H7 (cell line): ENCODE measurements around the gene BRF1. TPM values are rescaled to one million over a fixed set of nuclear protein-coding genes. Genes with fewer than 3 reads are reported as not detected.

Source experiments
- DNase-seq: peaks from one replicate; pipeline ENCODE4 v3.0.0; 2012
- H3K27me3 ChIP-seq: 2 replicates; pipeline ENCODE4 v1.6.0; 2011; ENCODE audit warnings: mild to moderate bottlenecking, low read length; ENCODE audit not compliant: control insufficient read depth, insufficient read depth
- H3K36me3 ChIP-seq: replicated peaks from 2 replicates; pipeline ENCODE4 v1.5.1; 2011; ENCODE audit warnings: low read length; ENCODE audit not compliant: control insufficient read depth, insufficient read depth
- H3K4me3 ChIP-seq: 2 replicates; pipeline ENCODE4 v1.5.1; 2011; ENCODE audit warnings: low read depth, mild to moderate bottlenecking, control low read depth, low read length, moderate library complexity; ENCODE audit not compliant: insufficient read depth
- total RNA-seq: library from RNA; depleted of rRNA; stranded (reverse); fragments of >200 nt; shearing (Covaris generic); gene quantifications from 2 replicates; pipeline ENCODE4 v1.2.3, GENCODE V29; 2014

The BRF1 gene
- total RNA-seq, 1 experiment from 2014 or later, result 18.5 TPM

DNA sequence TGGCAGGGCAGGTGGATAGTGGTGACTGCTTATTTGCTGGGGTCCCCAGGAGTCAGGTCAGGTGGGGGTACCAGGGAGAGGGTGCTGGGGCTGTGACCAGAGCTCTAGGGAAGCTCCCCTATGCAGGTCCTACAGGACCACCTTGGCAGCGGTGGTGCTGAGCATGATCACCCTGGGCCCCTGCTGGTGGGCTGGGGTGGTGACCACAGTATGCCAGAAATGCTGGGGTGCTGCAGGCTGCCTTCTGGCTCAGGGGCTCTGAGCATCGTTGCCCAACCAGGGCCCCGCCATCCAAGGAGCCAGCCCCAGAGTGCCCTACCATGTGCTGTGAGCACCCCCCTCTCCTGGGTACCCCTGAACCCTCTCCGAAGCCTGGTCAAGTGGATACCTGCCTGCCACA lies 102.2 kb downstream of the BRF1 start:
- Histone ChIP-seq H3K36me3 (no peaks in the 10 kb centered on the region), H3K4me3 (no peak overlapping the region), H3K27me3 (peaks cover 5% of the 10 kb centered on the region)
- peak; percentile 79 for DNase-seq

- Histone ChIP-seq H3K4me3 (no peak overlapping the region), H3K27me3 (peaks cover 3% of the 10 kb centered on the region; the same call in 1 of the 2 replicates), H3K36me3 (no peaks in the 10 kb centered on the region)
- DNase-seq, result no peak
Measured at GRCh38 chr14:105197211-105197641, 103.6 kb downstream of the BRF1 start.

DNA sequence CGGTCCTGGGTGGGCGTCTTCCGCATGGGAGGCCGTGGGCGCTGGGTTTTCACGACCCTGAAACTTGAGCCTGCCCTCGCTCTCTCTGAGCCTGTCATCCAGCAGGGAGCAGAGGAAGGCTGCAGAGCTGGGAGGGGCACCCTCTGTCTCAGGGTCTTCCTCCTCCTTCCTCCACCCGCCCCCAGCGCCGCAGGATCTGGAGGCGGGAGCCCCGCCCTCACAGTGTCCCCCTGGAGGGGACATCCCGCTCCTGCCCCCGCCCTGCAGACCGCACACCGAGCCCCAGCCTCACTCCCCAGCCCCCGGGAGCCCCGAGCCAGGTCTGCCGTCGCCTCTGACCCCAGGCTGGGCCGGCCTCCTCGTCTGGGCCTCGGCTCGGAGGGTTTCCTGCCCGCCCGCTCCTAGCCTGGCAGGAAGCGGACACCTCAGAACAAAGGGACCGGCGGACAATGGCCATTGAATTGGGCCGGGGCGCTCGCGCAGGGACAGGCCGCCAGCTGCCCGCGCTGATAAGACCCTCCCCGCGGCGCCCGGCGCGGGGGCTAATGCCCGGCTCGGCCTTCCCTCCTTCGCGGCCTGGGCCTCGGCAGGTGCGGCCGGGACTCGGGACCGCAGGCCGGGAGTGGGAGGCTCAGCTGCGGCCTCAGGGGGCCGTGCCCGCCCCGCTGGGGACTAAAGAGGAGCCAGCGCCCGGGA lies 104.4 kb downstream of the BRF1 start:
- peak; percentile 92 for DNase-seq
- H3K36me3 ChIP-seq, result no peaks in the 10 kb centered on the region
- H3K4me3 ChIP-seq, result peak overlapping the region; percentile 23; the same call in 1 of the 2 replicates
- peaks cover 3% of the 10 kb centered on the region; the same call in 1 of the 2 replicates for H3K27me3 ChIP-seq

DNA sequence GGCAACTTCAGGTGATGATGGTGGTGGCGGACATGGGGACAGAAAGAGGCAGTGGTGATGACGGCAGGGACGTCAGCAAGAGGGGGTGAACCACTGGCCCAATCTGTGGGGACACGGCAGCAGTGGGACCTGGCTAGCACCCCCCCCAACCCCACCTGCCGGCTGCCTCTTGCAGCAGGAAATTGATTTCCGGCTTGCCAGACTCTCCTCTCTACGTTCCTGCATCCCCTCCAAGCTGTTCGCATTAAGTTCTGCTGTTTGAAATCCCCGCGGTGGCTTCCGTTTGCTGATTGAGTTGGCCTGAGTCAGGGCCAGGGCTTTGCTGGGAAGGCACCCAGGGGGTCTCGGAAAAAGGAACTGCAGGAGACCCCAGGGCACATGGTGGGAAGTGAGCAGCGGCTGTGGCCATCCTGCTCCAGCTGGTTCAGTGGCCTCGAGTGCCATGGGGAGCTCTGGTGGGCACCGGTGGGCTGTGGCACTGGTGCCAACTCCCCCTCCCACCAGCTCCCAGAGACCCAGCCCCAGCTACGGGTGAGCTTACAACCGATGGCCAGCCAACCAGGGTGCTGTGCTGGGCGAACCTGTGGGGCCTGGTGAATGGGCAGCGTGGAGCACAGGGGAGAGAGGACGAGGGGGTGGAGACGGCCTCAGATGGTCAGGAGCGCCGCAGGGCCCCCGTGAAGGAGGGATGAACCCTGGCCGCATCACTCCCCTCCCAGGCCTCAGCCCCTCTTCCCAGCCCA lies 105.1 kb downstream of the BRF1 start:
- peak; percentile 83 for DNase-seq
- Histone ChIP-seq H3K4me3 (0 out of 2 replicates have a peak overlapping the region, but pooled peaks have one; percentile 23), H3K36me3 (no peaks in the 10 kb centered on the region), H3K27me3 (peaks cover 3% of the 10 kb centered on the region; the same call in 1 of the 2 replicates)

GRCh38 chr14:105195051-105195450 lies 105.8 kb downstream of the BRF1 start:
- Histone ChIP-seq H3K36me3 (no peaks in the 10 kb centered on the region), H3K27me3 (peaks cover 3% of the 10 kb centered on the region; the same call in 1 of the 2 replicates), H3K4me3 (no peak overlapping the region)
- DNase-seq, result no peak

- H3K4me3 ChIP-seq, result no peak overlapping the region
- H3K36me3 ChIP-seq, result no peaks in the 10 kb centered on the region
- H3K27me3 ChIP-seq, result peaks cover 3% of the 10 kb centered on the region; the same call in 1 of the 2 replicates
- no peak for DNase-seq
Measured at GRCh38 chr14:105193916-105194782, 106.7 kb downstream of the BRF1 start.

GRCh38 chr14:105192866-105193731 lies 107.7 kb downstream of the BRF1 start:
- H3K36me3 ChIP-seq, result no peaks in the 10 kb centered on the region
- no peak overlapping the region for H3K4me3 ChIP-seq
- peaks cover under 1% of the 10 kb centered on the region; the same call in 1 of the 2 replicates for H3K27me3 ChIP-seq
- DNase-seq, result no peak

DNA sequence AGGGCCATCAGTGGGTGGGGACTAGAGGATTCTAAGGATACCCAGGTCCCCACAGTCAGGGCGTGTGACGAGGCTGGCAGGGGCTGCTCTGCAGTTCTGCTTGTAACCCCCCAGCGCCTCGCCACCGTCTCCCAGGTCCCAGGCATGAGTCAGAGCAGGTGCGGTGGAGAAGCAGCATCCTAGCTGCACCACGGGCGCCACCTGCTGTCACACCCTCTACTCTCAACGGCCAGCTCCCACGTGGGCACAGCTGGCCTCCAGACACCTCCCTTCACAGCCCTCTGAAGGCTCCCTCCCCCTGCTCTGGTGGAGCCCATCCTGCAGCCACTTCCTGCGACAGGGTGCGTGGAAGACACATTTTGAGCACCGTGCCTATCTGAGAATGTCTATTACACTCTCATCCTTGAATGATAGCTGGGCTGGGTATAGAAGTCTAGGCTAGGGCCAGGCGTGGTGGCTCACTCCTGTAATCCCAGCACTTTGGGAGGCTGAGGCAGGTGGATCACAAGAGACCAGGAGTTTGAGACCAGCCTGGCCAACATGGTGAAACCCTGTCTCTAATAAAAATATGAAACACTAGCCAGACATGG lies 112.8 kb downstream of the BRF1 start:
- H3K36me3 ChIP-seq, result no peaks in the 10 kb centered on the region
- no peaks in the 10 kb centered on the region for H3K27me3 ChIP-seq
- DNase-seq, result no peak
- H3K4me3 ChIP-seq, result no peak overlapping the region

DNA sequence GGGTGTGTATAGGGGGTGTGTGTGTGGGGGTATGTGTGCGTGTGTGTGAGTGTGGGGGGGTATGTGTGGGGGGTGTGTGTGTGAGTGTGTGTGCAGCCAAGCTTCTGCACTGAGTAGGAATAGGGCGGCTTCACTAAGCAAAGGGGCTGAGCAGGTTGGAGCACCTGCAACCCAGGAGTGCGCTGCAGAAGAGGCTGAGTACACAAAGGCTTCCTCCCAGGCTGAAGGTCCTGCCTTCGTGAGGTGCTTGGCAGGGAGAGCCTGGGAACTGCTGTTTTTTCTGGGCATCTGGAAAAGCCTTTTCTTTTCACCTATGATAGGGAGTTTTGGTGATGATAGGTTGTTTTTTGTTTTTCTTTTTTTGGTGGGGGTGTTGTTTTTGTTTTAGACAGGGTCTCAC lies 113.7 kb downstream of the BRF1 start:
- no peak overlapping the region for H3K4me3 ChIP-seq
- no peaks in the 10 kb centered on the region for H3K27me3 ChIP-seq
- no peaks in the 10 kb centered on the region for H3K36me3 ChIP-seq
- DNase-seq, result no peak

DNA sequence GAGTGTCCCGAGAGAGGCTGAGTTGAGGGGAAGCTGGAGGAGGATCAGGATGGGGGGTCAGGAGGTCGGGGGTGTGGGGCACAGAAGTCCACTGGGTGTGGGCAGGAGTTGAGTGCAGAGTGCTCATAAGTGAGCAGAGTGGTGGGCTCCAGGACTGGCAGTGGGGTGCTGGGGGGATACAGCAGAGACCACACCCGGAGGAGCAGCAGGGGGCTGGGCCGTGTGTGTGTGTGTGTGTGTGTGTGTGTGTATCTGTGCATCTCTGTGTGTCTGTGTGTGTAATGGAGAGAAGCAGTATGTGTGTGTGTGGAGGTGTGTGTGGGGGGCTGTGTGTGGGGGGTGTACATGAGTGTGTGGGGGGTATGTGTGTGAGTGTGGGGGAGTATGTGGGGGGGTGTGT lies 114.8 kb downstream of the BRF1 start:
- H3K36me3 ChIP-seq, result no peaks in the 10 kb centered on the region
- no peak for DNase-seq
- no peak overlapping the region for H3K4me3 ChIP-seq

DNA sequence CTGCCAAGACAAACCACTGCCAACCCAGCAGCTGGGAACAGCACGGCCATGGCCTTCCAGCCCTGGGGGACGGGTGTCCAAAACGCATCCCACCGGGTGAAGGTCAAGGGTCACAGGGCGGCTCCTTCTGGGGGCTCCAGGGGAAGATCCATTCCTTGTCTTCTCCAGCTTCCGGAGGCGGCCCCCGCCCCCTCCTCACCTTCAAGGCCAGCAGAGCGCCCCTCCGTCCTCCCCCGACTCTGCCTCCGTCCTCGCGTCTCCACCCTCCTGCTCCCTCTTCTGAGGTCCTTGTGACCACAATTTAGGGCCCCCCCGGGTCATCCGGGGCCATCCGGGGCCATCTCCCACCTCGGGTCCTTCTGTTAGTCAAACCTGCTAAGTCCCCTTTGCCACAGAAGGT lies 115.8 kb downstream of the BRF1 start:
- Histone ChIP-seq H3K27me3 (peaks cover 2% of the 10 kb centered on the region), H3K36me3 (no peaks in the 10 kb centered on the region), H3K4me3 (no peak overlapping the region)
- no peak for DNase-seq

More for the DNA sequence above, 114.8 kb downstream of the BRF1 start:
- no peaks in the 10 kb centered on the region for H3K27me3 ChIP-seq

DNA sequence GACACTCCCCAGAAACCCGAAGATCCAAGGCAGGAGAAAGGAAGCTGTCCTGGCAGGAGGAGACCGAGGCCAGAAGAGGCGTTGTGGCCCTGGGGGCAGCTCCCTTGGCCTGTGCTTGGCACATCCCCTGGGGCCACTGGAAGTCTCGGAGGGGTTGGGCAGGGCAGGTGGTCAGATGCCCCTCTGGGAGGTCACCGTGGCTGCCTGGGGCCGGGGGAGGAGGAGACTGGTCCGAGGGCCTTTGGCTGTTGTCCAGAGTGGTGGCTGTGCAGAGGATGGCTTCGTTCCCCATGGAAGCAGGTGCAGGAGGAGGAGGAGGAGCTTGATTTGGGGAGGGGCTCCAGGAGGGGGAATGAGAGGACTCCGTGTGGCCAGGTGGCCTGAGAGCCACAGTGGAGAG lies 116.3 kb downstream of the BRF1 start:
- DNase-seq, result no peak
- H3K4me3 ChIP-seq, result no peak overlapping the region
- H3K36me3 ChIP-seq, result no peaks in the 10 kb centered on the region
- H3K27me3 ChIP-seq, result peaks cover 2% of the 10 kb centered on the region

GRCh38 chr14:105182296-105183020 lies 118.3 kb downstream of the BRF1 start:
- Histone ChIP-seq H3K27me3 (peaks cover 2% of the 10 kb centered on the region), H3K4me3 (no peak overlapping the region), H3K36me3 (no peaks in the 10 kb centered on the region)
- no peak for DNase-seq
